PC-3 (cell line): ENCODE measurements around the gene EIF3F. TPM values are rescaled to one million over a fixed set of nuclear protein-coding genes. Genes with fewer than 3 reads are reported as not detected.

Experiments used
- ATAC-seq: fragments of 200-7000 bp; cut with Tn5 transposase; 2 replicates; pipeline ENCODE4 v1.9.1; 2020; ENCODE audit warnings: mild to moderate bottlenecking, moderate library complexity
- BruUV-seq: library from RNA; stranded (reverse); fragments of 400-500 nt; replicated peaks from 2 replicates; lab custom pipeline; 2021; lab: Mats Ljungman, UMichigan
- CTCF ChIA-PET: fragments of 300-600 bp; sonication (Branson Sonifier 250); formaldehyde crosslinking; loops from one replicate; lab custom pipeline; 2022; ENCODE audit warnings: antibody characterized with exemption; lab: Charles Lee
- POLR2A ChIA-PET: fragments of 300-600 bp; sonication (Branson Sonifier 250); formaldehyde crosslinking; loops from one replicate; lab custom pipeline; 2022; ENCODE audit warnings: antibody characterized with exemption; ENCODE audit not compliant: unreplicated experiment; lab: Charles Lee
- DNase-seq: peaks from one replicate; pipeline ENCODE4 v3.0.0-alpha.2; 2015
- H2AFZ ChIP-seq: fragments of 300-600 bp; sonication (generic); 2 replicates; pipeline ENCODE4 v1.6.0; 2016; ENCODE audit warnings: antibody characterized with exemption, low read length
- H3F3A ChIP-seq: fragments of 300-600 bp; sonication (generic); one replicate; pipeline ENCODE4 v1.6.0; 2017; ENCODE audit warnings: antibody characterized with exemption, low read length, control low read depth, mild to moderate bottlenecking; ENCODE audit not compliant: unreplicated experiment
- H3K27ac ChIP-seq: fragments of 300-600 bp; sonication (generic); 2 replicates; pipeline ENCODE4 v1.5.1; 2016; ENCODE audit warnings: mild to moderate bottlenecking, low read length
- H3K27me3 ChIP-seq: fragments of 300-600 bp; sonication (generic); 2 replicates; pipeline ENCODE4 v1.6.1; 2016; ENCODE audit warnings: low read length, mixed read lengths
- H3K36me3 ChIP-seq: fragments of 300-600 bp; sonication (generic); 2 replicates; pipeline ENCODE4 v1.6.1; 2016; ENCODE audit warnings: low read depth, mixed run types, low read length, mixed read lengths
- H3K4me1 ChIP-seq: fragments of 300-600 bp; sonication (generic); 2 replicates; pipeline ENCODE4 v1.5.1; 2016; ENCODE audit warnings: low read length; ENCODE audit not compliant: insufficient read depth
- H3K4me2 ChIP-seq: fragments of 300-600 bp; sonication (generic); 2 replicates; pipeline ENCODE4 v1.6.0; 2016; ENCODE audit warnings: low read length
- H3K4me3 ChIP-seq: fragments of 300-600 bp; sonication (generic); 2 replicates; pipeline ENCODE4 v1.5.1; 2016; ENCODE audit warnings: mild to moderate bottlenecking, low read length, mixed read lengths
- H3K79me2 ChIP-seq: fragments of 300-600 bp; sonication (generic); 2 replicates; pipeline ENCODE4 v1.6.1; 2017; ENCODE audit warnings: low read length, mixed read lengths
- H3K9ac ChIP-seq: fragments of 300-600 bp; sonication (generic); 2 replicates; pipeline ENCODE4 v1.6.0; 2016; ENCODE audit warnings: mild to moderate bottlenecking, low read length
- H3K9me2 ChIP-seq: fragments of 300-600 bp; sonication (generic); replicated peaks from 2 replicates; pipeline ENCODE4 v1.6.1; 2016; ENCODE audit warnings: mixed run types, low read length, mixed read lengths
- H3K9me3 ChIP-seq: fragments of 300-600 bp; sonication (generic); 2 replicates; pipeline ENCODE4 v1.6.1; 2016; ENCODE audit warnings: low read length, mixed read lengths
- H4K20me1 ChIP-seq: fragments of 300-600 bp; sonication (generic); 2 replicates; pipeline ENCODE4 v1.6.1; 2016; ENCODE audit warnings: low read length, mixed read lengths
- EZH2 ChIP-seq: fragments of 300-600 bp; sonication (generic); IDR thresholded peaks from one replicate; pipeline ENCODE4 v1.6.1; 2017; ENCODE audit warnings: antibody characterized with exemption, mild to moderate bottlenecking, low read length; ENCODE audit not compliant: unreplicated experiment
- EZH2phosphoT487 ChIP-seq: fragments of 300-600 bp; sonication (generic); IDR thresholded peaks from 2 replicates; pipeline ENCODE4 v1.6.1; 2018; ENCODE audit warnings: mild to moderate bottlenecking, antibody characterized with exemption, low read length, borderline replicate concordance
- intact Hi-C: fragments of 100-400 bp; cut with micrococcal nuclease; formaldehyde crosslinking; loops from 2 replicates; pipeline ENCODE4 v1.9.0; 2023
- total RNA-seq: library from RNA; depleted of rRNA; stranded (reverse); fragments of >200 nt; gene quantifications from 2 replicates; pipeline ENCODE4 v1.2.3, GENCODE V29; 2014
- TF ChIP-seq, protein P1 (sequence below): fragments of 300-600 bp; sonication (generic); conservative IDR thresholded peaks from 2 replicates; pipeline ENCODE4 v1.5.1; 2017; ENCODE audit warnings: antibody characterized with exemption, low read depth, mild to moderate bottlenecking, low read length

The EIF3F gene
- total RNA-seq, 1 experiment from 2014 or later, result 227 TPM

GRCh38 chr11:8033305-8034105, 46.4 kb downstream of the EIF3F start:
- H3K4me3 ChIP-seq, result no peak overlapping the region
- BruUV-seq, result no TSS peak
- no peaks in the 10 kb centered on the region for H3K9me3 ChIP-seq
- TF ChIP-seq EZH2 (no peak), EZH2phosphoT487 (no peak)
- TF ChIP-seq, protein P1, sequence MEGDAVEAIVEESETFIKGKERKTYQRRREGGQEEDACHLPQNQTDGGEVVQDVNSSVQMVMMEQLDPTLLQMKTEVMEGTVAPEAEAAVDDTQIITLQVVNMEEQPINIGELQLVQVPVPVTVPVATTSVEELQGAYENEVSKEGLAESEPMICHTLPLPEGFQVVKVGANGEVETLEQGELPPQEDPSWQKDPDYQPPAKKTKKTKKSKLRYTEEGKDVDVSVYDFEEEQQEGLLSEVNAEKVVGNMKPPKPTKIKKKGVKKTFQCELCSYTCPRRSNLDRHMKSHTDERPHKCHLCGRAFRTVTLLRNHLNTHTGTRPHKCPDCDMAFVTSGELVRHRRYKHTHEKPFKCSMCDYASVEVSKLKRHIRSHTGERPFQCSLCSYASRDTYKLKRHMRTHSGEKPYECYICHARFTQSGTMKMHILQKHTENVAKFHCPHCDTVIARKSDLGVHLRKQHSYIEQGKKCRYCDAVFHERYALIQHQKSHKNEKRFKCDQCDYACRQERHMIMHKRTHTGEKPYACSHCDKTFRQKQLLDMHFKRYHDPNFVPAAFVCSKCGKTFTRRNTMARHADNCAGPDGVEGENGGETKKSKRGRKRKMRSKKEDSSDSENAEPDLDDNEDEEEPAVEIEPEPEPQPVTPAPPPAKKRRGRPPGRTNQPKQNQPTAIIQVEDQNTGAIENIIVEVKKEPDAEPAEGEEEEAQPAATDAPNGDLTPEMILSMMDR, result peak; percentile 79
- intact Hi-C loops, result loop anchor here (1.0 kb wide), 2 partner anchors 37 to 66 kb away; no protein-coding TSS in a partner anchor
- H3K4me2 ChIP-seq, result 0 out of 2 replicates have a peak overlapping the region, but pooled peaks have one; percentile 44
- H3K27me3 ChIP-seq, result peaks cover 33% of the 10 kb centered on the region
- H3K79me2 ChIP-seq, result no peaks in the 10 kb centered on the region
- ChIA-PET CTCF (interaction anchor here (0.6 to 3.8 kb wide), 3 partner anchors 27 to 66 kb away, joined by 3 to 35 read pairs (median 4); no protein-coding TSS in a partner anchor), POLR2A (interaction anchor here (0.8 kb wide), 1 partner anchor 156 kb away, joined by 4 read pairs; no protein-coding TSS in a partner anchor)
- no peak overlapping the region for H3K27ac ChIP-seq
- H4K20me1 ChIP-seq, result no peaks in the 10 kb centered on the region
- H3K36me3 ChIP-seq, result no peaks in the 10 kb centered on the region
- DNase-seq, result peak; percentile 69
- H3K9me2 ChIP-seq, result no peaks in the 10 kb centered on the region
- H2AFZ ChIP-seq, result 0 out of 2 replicates have a peak overlapping the region, but pooled peaks have one; percentile 34
- H3K9ac ChIP-seq, result no peak overlapping the region
- H3F3A ChIP-seq, result no peaks in the 10 kb centered on the region
- peak; percentile 85 for ATAC-seq
- no peaks in the 10 kb centered on the region for H3K4me1 ChIP-seq

DNA sequence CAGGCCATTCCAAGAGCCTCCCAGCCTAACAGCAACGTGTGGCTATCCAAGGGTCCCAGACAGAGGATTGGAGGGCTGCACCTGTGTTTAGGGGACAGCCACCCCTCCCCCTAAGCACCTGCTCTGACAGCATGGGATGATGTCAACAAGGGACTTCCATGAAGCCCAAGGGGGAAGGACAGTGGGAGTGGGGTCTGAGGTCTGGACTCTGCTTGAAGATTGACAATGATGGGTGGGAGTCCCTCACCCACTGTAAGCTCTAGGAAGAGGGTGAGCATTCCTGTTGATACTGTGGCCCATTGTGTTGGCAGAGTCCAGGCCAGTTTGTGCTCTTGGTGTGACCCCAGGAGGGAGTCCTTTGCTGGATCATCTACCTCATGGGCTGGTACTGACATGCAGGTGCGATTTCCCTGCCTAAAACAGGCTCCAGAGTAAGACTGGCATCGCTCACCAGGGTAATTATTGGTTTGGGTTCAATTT, 47.0 kb downstream of the EIF3F start:
- Histone ChIP-seq H4K20me1 (no peaks in the 10 kb centered on the region), H2AFZ (no peak overlapping the region), H3K9me2 (no peaks in the 10 kb centered on the region), H3K4me1 (no peaks in the 10 kb centered on the region), H3K9ac (no peak overlapping the region), H3K27ac (no peak overlapping the region), H3K9me3 (no peaks in the 10 kb centered on the region), H3K79me2 (no peaks in the 10 kb centered on the region), H3K36me3 (no peaks in the 10 kb centered on the region), H3K4me2 (no peak overlapping the region), H3K27me3 (peaks cover 26% of the 10 kb centered on the region), H3K4me3 (no peak overlapping the region), H3F3A (no peaks in the 10 kb centered on the region)
- ATAC-seq (no peak), DNase-seq (no peak)
- TF ChIP-seq, protein P1, result no peak
- no peak for TF ChIP-seq EZH2
- no peak for TF ChIP-seq EZH2phosphoT487
- ChIA-PET POLR2A (no interaction called here), CTCF (interaction anchor here (3.8 kb wide), 1 partner anchor 65 kb away, joined by 35 read pairs; no protein-coding TSS in a partner anchor)
- intact Hi-C loops, result no loop called here
- BruUV-seq, result no TSS peak
